Stimulated activated CD4-positive, alpha-beta T cell treated with anti-CD3 and anti-CD28 coated beads, TNF-alpha, amount 100 ng/mL, for 4 hours (primary cell): ENCODE data around the gene OVCA2.
"Not testable (repeated sequence)": the region's sequence is repeated elsewhere in the genome, so short reads cannot be mapped to it uniquely, and the experiment has no call there.

Experiments used
- DNase-seq, 3 experiments: peaks; one replicate each; pipeline ENCODE4 v3.0.0-alpha.2; 2020; ENCODE audit warnings: low read depth in 3 of 3

OVCA2 gene

DNA sequence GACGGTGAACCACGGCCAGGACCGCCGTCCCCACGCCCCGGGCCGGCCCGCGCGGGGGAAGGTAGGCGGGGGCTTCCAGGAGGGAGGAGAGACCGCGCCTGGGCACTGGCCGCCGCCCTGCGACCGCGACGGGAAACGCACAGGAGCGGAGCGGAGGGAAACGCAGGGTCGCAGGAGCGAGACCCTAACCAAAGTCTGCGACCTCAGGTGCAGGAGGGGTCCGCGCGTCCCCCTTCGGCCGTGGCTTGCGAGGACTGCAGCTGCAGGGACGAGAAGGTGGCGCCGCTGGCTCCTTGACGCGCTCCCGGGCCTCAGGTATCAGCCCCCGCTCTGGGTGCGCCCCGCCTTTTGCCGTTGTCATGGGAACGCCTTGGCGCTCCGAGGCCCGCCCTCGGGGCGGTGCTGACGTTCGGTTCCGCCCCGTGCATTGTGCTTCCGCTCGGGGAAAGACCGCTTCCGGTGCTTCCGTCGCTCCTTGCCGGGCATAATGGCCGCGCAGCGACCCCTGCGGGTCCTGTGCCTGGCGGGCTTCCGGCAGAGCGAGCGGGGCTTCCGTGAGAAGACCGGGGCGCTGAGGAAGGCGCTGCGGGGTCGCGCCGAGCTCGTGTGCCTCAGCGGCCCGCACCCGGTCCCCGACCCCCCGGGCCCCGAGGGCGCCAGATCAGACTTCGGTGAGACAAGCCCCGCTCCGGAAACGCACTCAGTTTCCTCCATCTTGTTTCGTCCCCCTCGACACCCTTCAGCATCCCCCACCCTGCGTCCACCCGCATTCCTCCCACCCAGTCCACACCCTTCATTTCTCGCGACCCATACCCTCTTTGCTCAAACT lies at the start of gene OVCA2:
TSS of gene OVCA2 (plus strand) at position 462 of the 829 bp plus-strand sequence. CDS start at position 488, 26 bp downstream.
- peak; percentile 95 to 98 (median 97) for DNase-seq

DNA sequence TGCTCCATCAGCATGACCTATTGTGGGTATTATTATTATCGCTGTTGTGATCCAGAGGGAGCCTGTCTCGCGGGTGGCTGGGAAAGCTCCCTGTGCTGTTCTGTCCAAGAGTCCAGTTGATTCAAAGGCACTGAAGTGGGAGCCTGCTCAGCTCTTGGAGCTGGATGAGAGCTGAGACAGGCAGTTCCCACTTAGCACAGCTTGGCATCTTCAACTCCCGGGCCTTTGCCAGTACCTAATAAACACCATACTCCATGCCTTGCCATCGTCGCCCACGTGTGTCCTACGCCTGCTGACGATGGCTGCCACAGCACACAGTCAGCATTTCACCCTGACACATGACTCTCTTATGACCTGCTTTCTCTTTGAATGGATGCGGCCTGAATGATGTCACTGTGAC lies 49.3 kb upstream of the OVCA2 start:
- DNase-seq: no peak

DNA sequence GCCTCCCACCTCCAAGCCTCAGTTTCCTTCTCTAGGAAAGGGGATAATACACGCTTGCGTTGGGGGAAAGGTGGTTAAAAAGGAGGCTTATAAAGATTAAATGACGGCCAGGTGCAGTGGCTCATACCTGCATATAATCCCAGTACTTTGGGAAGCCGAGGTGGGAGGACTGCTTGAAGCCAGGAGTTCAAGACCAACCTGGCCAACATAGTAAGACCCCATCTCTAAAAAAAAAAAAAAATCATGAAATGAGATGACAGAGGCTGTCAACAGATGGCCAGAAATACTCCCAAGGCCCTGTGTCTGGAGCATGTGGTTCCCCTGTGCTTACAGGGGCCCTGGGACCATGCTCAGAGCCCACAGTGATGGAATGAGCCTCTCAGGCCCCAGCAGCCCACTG lies 47.1 kb upstream of the OVCA2 start:
- no peak for DNase-seq

DNA sequence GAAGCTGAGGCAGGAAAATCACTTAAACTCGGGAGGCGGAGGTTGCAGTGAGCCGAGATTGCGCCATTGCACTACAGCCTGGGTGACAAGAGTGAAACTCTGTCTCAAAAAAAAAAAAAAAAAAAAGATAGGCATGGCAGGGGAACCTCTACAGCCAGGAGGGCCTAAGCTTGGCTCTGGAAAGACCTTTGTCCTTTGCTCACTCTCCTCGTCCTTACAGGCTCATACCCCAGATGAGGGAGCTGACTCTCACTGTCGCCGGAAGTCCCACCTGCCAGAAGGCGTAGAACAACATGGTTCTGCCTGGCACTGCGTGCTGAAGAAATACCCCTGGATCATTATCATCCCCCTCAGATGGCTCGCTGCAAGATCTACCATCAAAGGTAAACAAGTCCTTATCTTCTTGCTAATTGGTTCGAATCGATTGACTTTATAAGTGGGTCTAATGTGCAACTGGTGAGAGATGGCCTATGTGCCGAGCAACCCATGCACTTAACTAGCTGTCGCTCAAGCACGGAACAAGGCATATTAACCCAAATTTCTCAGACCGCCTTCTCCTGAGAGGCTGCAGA lies 46.4 kb upstream of the OVCA2 start:
- DNase-seq: no peak

DNA sequence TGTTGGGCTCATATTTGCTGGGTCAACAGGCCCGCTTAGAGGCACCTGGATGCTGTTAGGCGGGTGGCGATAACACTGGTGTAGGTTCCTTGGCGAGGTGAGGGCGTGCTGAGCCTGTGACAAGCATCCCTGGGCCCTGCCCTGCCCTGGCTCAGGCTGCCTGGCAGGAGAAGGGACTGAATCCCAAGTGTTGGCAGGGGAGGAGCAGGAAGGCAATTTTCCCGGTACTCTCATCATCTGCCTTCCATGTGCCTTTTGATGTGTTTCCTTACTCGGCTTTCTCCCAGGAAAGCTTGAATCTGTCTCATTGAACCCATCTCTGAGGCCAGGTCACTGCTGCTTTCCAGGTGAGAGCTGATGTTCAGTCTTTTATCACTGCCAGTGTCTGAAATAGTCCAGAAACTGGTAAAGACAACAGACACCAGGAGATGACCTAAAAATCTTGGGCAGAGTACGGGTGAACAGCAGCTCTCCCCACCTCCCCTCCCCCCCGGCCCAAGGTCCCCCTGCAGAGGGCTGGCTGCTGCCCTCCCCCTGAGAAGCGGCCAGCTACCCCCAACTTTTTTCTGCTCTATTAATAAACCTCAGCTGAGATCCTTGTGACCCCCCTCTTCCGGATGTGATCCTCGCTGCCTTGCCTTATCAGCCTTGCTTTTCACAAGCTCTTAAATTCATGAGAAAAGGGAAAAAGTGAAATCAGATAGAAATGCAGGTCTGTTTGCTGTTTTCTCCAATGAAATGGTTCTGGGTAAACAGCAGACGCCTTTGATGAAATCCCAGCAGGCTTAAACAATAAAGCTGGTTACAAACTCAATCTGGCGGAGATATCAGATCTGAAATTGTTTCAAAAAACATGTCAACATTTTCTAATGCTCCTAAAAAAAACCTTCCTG lies 45.7 kb upstream of the OVCA2 start:
- no peak for DNase-seq

DNA sequence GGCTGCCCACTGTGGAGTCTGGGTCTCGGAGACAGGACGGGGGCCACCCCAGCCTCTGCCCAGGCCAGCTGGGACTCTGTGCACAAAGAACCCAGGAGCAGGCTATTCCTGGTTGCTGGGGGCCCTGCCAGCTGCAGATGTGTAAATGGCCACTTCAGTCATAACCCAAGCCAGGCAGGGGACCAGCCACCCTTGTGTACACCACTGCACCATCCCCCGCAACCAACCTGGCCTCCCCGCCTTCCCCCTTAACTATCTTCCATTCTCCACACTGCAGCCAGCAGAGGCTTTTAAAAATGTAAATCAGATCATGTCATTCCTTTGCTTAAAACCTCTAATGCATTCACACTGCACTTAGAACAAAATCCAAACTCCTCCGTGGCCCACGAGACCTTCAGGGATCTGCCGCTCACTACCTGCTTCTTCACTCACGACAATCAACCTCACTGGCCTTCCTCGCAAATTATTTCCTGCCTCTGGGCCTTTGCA lies 45.0 kb upstream of the OVCA2 start:
- no peak for DNase-seq

DNA sequence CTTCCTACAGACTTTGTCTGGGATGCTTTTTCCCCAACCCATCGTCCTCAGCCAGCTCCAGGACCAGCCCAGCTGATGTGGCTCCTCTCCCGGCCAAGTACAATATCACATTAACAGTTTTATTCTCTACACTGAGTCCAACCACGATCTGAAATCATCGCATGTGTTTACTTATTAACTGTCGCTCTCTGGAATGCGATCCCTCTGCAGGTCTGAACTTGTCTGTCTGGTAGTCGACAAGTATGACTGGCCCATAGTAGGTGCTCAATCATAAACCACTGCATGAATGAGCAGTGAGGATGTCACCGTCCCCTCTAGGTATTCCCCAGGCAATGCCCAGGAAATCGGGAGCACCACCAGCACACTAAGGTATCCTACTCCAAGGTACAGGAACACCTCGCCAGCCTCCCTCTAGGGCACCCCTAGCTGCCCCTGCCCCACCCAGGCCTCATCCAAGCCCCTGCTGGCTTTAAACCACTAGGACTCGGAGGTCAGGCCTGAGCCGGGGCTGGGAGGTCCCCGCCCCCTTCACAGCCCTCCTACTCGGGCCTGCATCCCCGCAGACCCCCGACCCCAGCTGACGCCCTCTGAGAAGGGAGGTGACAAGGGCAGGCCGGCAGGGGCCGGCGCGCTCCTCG lies 44.4 kb upstream of the OVCA2 start:
- no peak for DNase-seq

DNA sequence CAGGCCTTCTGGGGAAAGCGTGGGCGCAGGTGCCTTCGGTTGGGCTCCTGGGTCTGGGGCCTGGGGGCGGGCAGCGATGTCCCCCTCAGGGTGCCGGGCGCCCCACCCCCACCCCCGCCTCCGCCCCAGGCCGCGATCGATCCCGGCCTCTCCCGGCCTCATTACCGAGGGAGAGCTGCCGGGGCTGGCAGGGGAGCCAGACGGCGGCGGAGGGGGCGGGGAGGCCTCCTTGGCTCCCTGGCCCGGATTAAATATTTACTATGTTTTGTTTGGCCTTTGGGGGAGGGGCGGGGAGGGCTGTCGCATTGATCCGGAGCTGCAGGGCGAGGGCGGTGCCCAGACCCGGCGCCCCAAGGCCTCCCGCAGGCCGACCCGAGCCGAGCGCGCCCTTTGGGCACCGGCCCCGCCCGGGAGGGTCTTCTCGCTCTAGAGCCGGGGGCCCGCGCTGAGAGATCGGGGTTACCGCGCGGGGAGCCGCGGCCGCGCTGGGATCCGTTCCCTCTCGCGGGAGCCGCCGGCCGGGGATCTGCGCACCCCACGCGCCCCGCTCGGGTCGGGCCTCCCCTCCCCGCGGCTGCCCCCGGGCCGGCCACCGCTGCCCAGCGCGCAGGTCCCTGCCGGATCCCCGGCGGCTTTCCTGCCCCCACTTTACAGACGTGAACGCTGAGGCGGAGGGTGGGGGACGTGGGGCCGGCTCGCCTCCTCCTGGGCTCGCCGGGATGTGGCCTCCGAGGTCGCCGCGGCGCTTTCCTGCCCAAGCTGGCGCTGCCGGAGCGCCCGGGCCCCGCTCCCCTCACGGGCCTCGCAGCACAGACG lies 43.7 kb upstream of the OVCA2 start:
- no peak for DNase-seq

DNA sequence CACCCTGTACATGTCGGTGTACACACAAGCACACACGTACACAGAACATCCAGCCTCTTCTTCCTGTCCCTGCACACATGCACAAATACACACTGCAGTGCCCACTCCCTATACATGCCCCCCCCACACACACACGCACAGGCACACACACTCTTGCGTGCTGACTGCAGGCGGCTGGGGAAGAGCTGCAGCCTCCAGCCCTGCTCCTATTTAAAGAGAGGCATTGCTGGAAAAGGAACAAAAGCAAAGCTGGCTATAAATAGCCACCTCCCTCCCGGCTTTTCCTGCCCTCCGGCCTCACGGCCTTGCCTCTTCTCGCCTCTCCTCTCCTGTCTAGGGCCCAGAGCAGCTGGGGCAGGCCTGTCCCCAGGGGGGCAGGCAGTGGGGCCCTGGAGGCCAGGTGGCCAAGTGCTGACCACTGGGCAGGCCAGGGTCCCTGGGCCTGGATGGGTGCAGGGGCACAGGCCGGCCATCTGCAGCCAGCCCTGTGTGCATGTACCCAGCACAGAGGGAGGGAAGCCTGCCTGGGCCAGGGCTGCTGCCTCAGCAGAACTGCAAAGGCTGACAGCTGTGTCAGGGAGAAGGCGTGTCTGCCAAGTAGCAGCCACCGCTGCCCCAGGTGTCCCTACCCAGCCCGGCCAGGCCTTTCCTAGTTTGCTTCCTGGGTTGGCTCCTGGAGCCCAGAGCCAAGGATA lies 42.1 kb upstream of the OVCA2 start:
- no peak for DNase-seq

DNA sequence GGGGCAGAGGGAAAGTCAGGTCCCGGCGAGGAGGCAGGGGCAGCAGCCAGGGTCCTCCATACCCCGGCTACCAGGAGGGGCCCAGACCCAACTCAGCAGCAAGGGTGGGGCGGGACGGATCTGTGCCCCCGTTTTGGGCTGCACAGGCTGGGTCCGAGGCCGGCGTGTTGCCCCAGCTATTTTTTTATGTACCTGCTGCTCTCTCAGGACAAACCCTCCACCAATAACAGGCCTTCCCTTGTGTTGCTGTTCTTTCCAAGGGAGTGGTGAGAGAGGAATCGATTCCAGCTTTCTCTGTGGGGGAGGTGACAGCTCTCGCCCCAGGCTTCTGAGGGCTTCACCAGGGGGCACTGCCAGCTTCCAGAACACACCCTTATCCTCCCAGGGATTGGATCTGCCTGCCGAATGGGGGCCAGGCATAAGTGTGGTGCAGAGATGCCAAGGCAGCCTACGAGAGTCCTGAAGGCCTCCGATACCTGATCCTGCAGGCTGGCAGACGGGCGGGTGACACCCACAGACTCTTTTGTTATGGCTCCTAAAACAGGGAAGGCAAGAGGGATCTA lies 39.0 kb upstream of the OVCA2 start:
- no peak for DNase-seq

DNA sequence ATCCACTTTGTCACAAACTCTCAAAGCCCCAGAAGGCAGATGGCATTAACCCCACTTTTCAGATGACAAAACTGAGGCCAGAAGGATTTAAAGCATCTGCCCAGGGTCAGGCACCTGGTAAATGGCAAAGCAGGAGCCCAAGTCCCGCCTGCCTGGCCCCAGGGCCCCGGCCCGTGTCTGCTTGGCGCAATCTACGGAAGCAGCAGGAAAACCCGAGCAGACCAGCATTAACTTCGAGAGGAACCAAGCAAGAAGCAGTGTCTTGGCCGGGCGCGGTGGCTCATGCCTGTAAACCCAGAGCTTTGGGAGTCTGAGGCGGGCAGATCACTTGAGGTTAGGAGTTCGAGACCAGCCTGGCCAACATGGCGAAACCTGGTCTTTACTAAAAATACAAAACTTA lies 38.3 kb upstream of the OVCA2 start:
- DNase-seq: no peak

DNA sequence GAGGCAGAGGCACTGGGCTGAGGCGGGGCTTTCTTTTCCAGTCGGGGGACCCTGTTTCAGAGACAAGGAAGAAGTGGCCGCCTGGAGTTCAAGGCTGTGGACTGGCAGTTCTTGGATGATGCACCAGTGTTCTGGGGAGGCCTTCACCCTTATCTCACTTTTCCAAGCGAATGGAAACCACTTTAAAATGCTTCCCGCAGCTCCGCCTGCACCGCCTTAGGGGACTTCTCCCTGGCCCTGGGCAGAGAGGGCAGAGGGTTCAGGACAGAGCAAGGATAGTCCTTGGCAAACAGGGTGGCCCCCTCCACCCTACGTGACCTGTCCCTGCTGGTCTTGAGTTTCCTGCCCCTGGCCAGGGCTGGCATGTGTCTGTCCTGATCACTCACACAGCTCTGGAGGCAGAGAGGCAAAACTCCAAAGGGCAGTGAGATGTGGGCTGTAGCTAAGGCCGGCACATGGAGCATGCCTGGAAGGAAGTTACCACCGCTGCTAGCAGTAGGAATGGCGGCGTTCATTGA lies 37.3 kb upstream of the OVCA2 start:
- no peak for DNase-seq

DNA sequence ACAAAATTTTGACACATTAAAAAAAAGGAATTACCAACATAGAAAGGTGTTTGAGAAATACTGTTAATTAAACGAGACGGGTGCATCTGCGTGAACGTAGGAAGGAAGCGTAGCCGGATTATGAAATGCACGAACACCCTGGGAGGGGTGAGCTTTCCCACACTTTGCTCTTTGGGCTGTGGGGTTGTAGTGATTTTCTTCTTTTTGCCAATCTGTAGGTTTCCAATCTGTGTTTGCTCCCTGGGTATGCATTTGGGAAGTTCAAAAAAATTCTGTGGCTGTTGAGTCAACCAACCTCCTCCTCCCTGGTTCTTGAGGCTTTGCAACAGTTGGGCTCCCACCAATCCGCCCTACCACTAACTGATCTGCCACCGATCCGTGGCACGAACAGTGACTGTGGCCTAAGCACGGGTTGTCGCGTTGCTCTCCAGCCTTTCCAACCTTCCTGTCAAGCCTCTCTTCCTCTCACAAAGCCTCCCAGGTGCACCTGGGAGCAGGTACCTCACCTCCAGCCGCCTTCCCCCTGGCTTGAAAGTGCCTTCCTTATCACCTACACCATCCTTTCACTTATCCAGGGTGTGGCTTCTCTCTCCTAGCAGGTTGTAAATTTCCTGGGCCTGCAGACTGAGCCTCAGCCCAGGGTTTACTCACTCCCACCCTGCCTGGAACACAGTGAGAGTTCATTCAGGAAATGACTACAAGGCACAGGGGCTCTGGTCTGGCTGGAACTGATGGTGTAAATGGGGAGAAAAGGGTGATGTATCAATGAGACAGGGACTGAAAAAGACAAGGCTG lies 33.3 kb upstream of the OVCA2 start:
- no peak for DNase-seq

DNA sequence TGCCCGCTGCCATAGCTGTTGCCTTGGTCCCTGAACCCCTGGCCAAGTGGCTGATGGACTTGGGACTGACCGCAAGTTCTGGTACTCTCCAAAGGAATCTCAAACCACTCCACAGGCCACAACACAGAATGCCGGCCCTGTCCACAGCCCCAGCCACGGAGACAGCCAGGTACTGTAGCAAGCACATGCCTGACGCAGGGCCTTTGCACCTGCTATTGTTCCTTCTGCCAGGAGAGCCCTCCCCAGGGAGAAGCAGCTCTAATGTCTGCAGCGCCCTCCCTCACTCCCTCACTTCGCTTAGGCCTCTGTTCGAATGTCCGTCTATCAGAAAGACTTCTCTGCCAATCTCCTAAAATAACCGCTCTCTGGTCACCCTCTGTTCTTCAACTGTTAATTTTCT lies 32.1 kb upstream of the OVCA2 start:
- no peak for DNase-seq

DNA sequence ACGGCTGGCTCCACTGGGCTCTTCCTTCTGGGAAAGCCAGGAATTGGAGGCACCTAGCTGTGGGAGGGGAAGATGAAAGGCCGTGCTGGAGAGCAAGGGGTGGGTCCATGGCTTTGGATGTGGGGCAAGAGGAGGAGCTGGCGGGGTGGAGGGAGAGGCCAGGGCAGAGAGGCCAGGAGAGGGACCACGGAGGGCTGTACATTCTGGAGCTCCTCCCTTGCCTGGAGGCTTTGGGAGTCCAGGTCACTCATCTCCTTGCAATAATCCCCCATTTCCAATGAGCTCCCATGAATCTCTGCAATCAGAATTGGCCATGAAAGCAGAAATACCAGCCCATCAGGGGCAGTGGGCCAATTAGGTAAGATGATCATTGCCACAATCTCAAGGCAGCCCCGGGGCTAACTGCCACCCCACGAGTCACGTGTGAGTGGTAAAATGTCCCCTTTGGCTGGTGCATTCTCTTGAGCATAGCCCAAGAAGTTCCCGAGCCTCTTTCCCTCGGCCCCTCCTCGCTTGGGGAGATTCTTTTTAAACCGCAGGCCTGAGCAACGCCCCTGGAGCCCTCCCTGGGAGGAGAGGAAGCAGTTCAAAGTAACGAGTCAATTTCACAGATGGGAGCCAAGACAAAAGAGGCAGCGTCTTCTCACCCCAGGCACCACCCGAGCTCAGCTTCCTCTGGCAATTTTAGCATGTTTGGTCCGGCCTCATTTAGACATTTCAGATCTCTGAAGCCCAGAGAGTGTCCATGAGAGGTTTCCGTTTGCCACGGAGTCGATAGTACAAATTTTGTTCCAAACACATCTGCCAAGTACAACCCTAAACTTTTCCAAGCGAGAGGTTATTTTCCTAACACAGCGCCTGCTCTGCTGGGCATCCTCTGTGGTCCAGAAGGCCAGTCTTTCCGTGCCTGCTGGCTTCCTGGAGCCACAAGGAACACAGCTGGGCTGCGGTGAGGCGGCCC lies 30.1 kb upstream of the OVCA2 start:
- no peak for DNase-seq

DNA sequence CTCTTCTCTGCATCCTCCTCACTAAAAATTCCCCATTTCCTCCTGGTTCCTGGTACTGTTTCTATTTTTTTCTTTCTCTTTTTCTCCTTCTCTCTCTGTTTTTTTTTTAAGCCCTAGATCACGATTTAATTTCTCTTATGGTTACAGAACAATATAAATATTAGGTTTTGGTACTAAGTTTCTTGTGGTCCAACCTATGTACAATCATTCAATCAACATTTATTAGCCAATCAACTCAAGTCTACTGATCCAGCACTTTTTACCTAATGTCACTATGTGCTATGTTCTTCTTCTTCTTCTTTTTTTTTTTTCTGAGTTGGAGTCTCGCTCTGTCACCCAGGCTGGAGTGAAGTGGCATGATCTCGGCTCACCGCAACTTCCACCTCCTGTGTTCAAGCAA lies 29.3 kb upstream of the OVCA2 start:
- DNase-seq: no peak

DNA sequence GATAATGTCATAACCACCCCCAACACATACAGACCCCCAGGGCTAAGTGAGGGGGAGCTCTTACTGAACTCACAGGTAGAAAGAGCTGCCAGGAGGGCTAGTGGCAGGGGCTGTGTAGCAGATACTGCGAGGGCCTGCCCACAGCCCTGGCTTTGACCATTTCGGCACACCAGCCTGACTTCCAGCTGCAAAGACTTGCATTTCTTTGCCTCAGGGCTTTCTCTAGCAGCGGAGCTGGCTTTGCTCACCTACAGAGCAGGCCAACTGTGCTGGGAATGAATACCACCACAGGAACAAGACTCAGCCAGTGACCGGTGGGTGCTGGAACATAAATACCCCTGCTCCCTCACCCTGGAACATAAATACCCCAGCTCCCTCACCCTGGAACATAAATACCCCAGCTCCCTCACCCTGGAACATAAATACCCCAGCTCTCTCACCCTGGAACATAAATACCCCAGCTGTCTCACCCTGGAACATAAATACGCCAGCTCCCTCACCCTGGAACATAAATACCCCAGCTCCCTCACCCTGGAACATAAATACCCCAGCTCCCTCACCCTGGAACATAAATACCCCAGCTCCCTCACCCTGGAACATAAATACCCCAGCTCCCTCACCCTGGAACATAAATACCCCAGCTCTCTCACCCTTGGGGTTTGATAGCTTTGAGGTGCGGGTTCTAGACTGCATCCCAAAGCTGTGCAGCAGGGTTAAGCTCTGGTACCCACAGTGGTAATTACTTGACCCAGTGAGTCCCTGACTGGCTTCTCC lies 28.4 kb upstream of the OVCA2 start:
- not testable (repeated sequence) for DNase-seq
